GM19467 (cell line): ENCODE data around the gene SELENOO.

ENCODE experiments used
- ATAC-seq: cut with Tn5 transposase; IDR thresholded peaks from one replicate; pipeline ENCODE4 v1.9.1; 2021; ENCODE audit warnings: mild to moderate bottlenecking, moderate library complexity; ENCODE audit not compliant: unreplicated experiment

SELENOO gene

GRCh38 chr22:50252082-50253045 is 51.6 kb downstream of the SELENOO start:
- ATAC-seq: no peak

GRCh38 chr22:50253046-50253915 is 52.5 kb downstream of the SELENOO start:
- ATAC-seq: no peak

GRCh38 chr22:50253941-50254340 is 53.1 kb downstream of the SELENOO start:
- no peak for ATAC-seq

- no peak for ATAC-seq
Measured at GRCh38 chr22:50255099-50255498, 54.3 kb downstream of the SELENOO start.

GRCh38 chr22:50255607-50256006 is 54.8 kb downstream of the SELENOO start:
- ATAC-seq: no peak

- no peak for ATAC-seq
Measured at GRCh38 chr22:50256258-50256862, 55.5 kb downstream of the SELENOO start.

- ATAC-seq: no peak
Measured at GRCh38 chr22:50257041-50257440, 56.2 kb downstream of the SELENOO start.

- ATAC-seq: no peak
Measured at GRCh38 chr22:50257451-50258360, 56.9 kb downstream of the SELENOO start.

GRCh38 chr22:50258361-50259292 is 57.8 kb downstream of the SELENOO start:
- ATAC-seq: no peak

- no peak for ATAC-seq
Measured at GRCh38 chr22:50259302-50259701, 58.5 kb downstream of the SELENOO start.

- no peak for ATAC-seq
Measured at GRCh38 chr22:50260434-50260800, 59.6 kb downstream of the SELENOO start.

GRCh38 chr22:50260801-50261614 is 60.2 kb downstream of the SELENOO start:
- ATAC-seq: no peak

- ATAC-seq: no peak
Measured at GRCh38 chr22:50261615-50262459, 61.0 kb downstream of the SELENOO start, which contains the start of gene MAPK12. Gene MAPK12 (minus strand): TSS chr22:50261683. CDS start chr22:50261509, 174 bp downstream.

- ATAC-seq: no peak
Measured at GRCh38 chr22:50262460-50262911, 61.7 kb downstream of the SELENOO start.

- ATAC-seq: no peak
Measured at GRCh38 chr22:50262973-50263617, 62.3 kb downstream of the SELENOO start.

- no peak for ATAC-seq
Measured at GRCh38 chr22:50264104-50264745, 63.4 kb downstream of the SELENOO start.
